ENCODE measurements around the gene NTSR2. TPM values are rescaled to one million over a fixed set of nuclear protein-coding genes. Genes with fewer than 3 reads are reported as not detected.

The NTSR2 gene
- total and polyA plus RNA-seq, 2 experiments from 2014 or later: 0.10 TPM; not detected in 1

DNA sequence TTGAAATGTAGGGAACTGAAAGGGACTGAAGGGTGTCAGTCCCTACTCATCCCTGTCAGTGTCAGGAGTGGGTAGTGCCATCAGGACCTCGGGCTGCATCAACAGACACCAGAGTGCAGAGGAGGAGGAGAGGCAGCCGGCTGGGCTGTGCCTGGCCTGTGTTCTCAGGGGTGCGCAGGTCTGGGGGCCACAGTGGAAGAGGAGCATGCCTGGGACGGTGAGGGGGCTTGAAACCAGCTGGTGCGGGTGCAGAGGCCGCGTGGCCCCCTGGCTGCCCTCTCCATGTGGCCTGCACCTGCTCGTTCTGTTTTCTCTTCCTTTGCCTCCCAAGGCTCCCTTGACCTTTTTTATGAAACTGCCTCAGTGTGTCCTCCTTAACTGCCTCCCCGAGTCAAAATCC, 41.3 kb downstream of the NTSR2 start (continued):
- TF ChIP-seq NANOG (IDR thresholded peaks at IDR 0.05; ENCODE audit: borderline replicate concordance) (no peak), JUNB (IDR thresholded peaks at IDR 0.05; ENCODE audit: unreplicated experiment) (no peak)

DNA sequence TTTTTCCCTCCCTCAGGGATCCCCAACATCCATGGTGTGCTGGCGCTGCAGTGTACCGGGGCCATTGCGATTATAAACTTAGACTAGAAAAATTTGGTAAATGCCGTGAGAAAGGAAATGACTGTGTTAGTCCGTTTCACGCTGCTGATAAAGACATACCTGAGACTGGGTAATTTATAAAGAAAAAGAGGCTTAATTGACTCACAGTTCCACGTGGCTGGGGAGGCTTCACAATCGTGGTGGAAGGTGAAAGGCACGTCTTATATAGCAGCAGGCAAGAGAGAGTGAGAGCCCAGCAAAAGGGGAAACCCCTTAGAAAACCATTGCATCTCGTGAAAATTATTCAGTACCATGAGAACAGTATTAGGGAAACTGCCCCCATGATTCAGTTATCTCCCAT, 44.3 kb downstream of the NTSR2 start:
- Mint-ChIP-seq H3K4me1 (peaks cover under 1% of the 10 kb centered on the region; the same call in 1 of the 3 replicates), H3K36me3 (ENCODE audit: low read depth) (peaks cover 61% of the 10 kb centered on the region), H3K4me3 (no peak overlapping the region), H3K27me3 (ENCODE audit: insufficient read depth, low read depth, poor library complexity) (peaks cover 2% of the 10 kb centered on the region), H3K27ac (no peak overlapping the region), H3K9me3 (peaks cover 10% of the 10 kb centered on the region)
- Histone ChIP-seq H3K4me2 (no peak overlapping the region), H3K27ac (ENCODE audit: low read depth) (no peak overlapping the region), H3K36me3 (ENCODE audit: insufficient read depth) (peaks cover 30% of the 10 kb centered on the region), H3K27me3 (ENCODE audit: insufficient read depth) (no peaks in the 10 kb centered on the region), H3K79me2 (replicated peaks; ENCODE audit: insufficient read depth) (no peaks in the 10 kb centered on the region), H3K9me2 (ENCODE audit: insufficient read depth) (no peaks in the 10 kb centered on the region), H3K4me3 (no peak overlapping the region), H3F3A (replicated peaks; ENCODE audit: low read depth) (no peaks in the 10 kb centered on the region), H2AFZ (no peak overlapping the region), H4K20me1 (replicated peaks; ENCODE audit: insufficient read depth) (no peaks in the 10 kb centered on the region), H3K4me1 (ENCODE audit: insufficient read depth) (no peaks in the 10 kb centered on the region)
- no peak for ATAC-seq
- DNase-seq (ENCODE audit: low spot score): no peak
- no peak for TF ChIP-seq STAT1 (IDR thresholded peaks at IDR 0.05; ENCODE audit: unreplicated experiment)

DNA sequence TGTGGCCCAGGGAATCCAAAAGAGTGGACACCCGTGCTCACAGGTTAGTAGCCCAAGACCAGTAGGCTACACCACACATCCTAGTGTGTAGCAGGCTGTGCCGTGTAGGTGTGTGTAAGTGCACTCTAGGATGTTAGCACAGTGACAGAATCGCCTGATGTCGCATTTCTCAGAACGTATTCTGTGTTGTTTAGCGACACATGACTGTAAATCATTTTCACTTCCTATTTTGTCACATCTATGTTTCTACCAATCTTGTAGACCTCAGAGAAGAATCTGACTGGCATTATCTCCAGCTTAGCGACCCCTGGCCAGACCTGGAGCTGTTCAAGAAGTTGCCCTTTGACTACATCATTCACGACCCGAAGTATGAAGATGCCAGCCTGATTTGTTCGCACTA, 45.1 kb downstream of the NTSR2 start:
- H3K9me3 Mint-ChIP-seq: peaks cover 10% of the 10 kb centered on the region
- ATAC-seq (no peak), DNase-seq (ENCODE audit: low spot score) (no peak)
- peaks cover 59% of the 10 kb centered on the region for H3K36me3 Mint-ChIP-seq (ENCODE audit: low read depth)
- 0 out of 2 replicates have a peak, but pooled peaks cover 4% of the 10 kb centered on the region for H4K20me1 ChIP-seq (replicated peaks; ENCODE audit: insufficient read depth)
- no peaks in the 10 kb centered on the region for H3K4me1 Mint-ChIP-seq
- TF ChIP-seq, protein P1, sequence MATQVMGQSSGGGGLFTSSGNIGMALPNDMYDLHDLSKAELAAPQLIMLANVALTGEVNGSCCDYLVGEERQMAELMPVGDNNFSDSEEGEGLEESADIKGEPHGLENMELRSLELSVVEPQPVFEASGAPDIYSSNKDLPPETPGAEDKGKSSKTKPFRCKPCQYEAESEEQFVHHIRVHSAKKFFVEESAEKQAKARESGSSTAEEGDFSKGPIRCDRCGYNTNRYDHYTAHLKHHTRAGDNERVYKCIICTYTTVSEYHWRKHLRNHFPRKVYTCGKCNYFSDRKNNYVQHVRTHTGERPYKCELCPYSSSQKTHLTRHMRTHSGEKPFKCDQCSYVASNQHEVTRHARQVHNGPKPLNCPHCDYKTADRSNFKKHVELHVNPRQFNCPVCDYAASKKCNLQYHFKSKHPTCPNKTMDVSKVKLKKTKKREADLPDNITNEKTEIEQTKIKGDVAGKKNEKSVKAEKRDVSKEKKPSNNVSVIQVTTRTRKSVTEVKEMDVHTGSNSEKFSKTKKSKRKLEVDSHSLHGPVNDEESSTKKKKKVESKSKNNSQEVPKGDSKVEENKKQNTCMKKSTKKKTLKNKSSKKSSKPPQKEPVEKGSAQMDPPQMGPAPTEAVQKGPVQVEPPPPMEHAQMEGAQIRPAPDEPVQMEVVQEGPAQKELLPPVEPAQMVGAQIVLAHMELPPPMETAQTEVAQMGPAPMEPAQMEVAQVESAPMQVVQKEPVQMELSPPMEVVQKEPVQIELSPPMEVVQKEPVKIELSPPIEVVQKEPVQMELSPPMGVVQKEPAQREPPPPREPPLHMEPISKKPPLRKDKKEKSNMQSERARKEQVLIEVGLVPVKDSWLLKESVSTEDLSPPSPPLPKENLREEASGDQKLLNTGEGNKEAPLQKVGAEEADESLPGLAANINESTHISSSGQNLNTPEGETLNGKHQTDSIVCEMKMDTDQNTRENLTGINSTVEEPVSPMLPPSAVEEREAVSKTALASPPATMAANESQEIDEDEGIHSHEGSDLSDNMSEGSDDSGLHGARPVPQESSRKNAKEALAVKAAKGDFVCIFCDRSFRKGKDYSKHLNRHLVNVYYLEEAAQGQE (IDR thresholded peaks at IDR 0.05; ENCODE audit: unreplicated experiment): no peak
- TF ChIP-seq NANOG (IDR thresholded peaks at IDR 0.05; ENCODE audit: borderline replicate concordance) (no peak), POLR2AphosphoS5 (IDR thresholded peaks at IDR 0.05; ENCODE audit: low read depth) (no peak), JUNB (IDR thresholded peaks at IDR 0.05; ENCODE audit: unreplicated experiment) (no peak), STAT1 (IDR thresholded peaks at IDR 0.05; ENCODE audit: unreplicated experiment) (no peak), EZH2phosphoT487 (IDR thresholded peaks at IDR 0.05; ENCODE audit: unreplicated experiment) (no peak), EZH2 (IDR thresholded peaks at IDR 0.05; ENCODE audit: low read depth, unreplicated experiment) (no peak), ZNF331 (CRISPR knock-in tag; IDR thresholded peaks at IDR 0.05; ENCODE audit: low read depth) (no peak)
- TF ChIP-seq, protein P2, sequence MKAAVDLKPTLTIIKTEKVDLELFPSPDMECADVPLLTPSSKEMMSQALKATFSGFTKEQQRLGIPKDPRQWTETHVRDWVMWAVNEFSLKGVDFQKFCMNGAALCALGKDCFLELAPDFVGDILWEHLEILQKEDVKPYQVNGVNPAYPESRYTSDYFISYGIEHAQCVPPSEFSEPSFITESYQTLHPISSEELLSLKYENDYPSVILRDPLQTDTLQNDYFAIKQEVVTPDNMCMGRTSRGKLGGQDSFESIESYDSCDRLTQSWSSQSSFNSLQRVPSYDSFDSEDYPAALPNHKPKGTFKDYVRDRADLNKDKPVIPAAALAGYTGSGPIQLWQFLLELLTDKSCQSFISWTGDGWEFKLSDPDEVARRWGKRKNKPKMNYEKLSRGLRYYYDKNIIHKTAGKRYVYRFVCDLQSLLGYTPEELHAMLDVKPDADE (IDR thresholded peaks at IDR 0.05): no peak
- no peaks in the 10 kb centered on the region for H3K4me1 ChIP-seq (ENCODE audit: insufficient read depth)
- no peaks in the 10 kb centered on the region for H3K27me3 ChIP-seq (ENCODE audit: insufficient read depth)
- no peaks in the 10 kb centered on the region for H3K79me2 ChIP-seq (replicated peaks; ENCODE audit: insufficient read depth)
- no peaks in the 10 kb centered on the region for H3K9me2 ChIP-seq (ENCODE audit: insufficient read depth)
- H3K4me3 ChIP-seq: no peak overlapping the region
- H3K4me3 Mint-ChIP-seq: no peak overlapping the region
- no peak overlapping the region for H3K27ac Mint-ChIP-seq
- no peak overlapping the region for H2AFZ ChIP-seq
- no peaks in the 10 kb centered on the region for H3F3A ChIP-seq (replicated peaks; ENCODE audit: low read depth)
- H3K27ac ChIP-seq (ENCODE audit: low read depth): no peak overlapping the region
- H3K27me3 Mint-ChIP-seq (ENCODE audit: insufficient read depth, low read depth, poor library complexity): peaks cover 2% of the 10 kb centered on the region
- H3K4me2 ChIP-seq: no peak overlapping the region
- H3K36me3 ChIP-seq (ENCODE audit: insufficient read depth): peaks cover 27% of the 10 kb centered on the region
